Stomach (tissue), 4 donors: ENCODE results near the gene FTO.

Experiments
- CTCF ChIP-seq, 7 experiments: fragments of 450-650 bp in 4 of 7; fragments of 200-600 bp in 3 of 7; sonication (generic) in 3 of 7; IDR thresholded peaks; one replicate each; pipeline ENCODE4 v1.5.1; 2016 to 2019; ENCODE audit warnings: antibody characterized with exemption in 7 of 7, control low read depth in 2 of 7, mild to moderate bottlenecking in 1 of 7
- EP300 ChIP-seq: sonication (generic); formaldehyde crosslinking; IDR thresholded peaks from one replicate; pipeline ENCODE4 v1.6.1; 2017; ENCODE audit warnings: antibody characterized with exemption
- POLR2A ChIP-seq, 4 donors: fragments of 450-650 bp; IDR thresholded peaks; one replicate each; pipeline ENCODE4 v1.6.1; 2016; ENCODE audit warnings: antibody characterized with exemption in 4 of 4, control low read depth in 2 of 4, mild to moderate bottlenecking in 1 of 4, moderate library complexity in 1 of 4
- POLR2AphosphoS5 ChIP-seq, 3 donors: sonication (generic); formaldehyde crosslinking; IDR thresholded peaks; one replicate each; pipeline ENCODE4 v1.6.1; 2016; ENCODE audit warnings: antibody characterized with exemption in 3 of 3

DNA sequence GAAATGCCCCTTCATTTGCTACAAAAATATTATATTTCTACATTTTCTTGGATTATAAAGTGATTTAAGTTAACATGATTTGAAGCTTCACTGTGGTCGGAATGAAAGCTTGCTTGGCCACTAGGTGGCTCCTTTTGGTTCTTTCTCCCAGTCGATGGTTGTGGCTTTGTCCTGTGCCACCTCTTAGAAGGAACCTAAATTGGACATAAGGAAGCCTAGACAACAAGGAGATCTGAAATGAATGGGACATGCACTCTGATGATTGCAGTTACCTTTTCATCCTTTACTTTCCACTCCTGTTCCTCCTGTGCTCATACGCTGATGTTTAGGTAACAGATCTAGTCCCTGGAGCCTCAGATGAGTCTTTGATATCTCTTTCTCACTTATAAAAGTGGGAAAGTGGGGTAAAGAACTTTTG, 39.2 kb downstream of the FTO start:
- TF ChIP-seq POLR2A (IDR thresholded peaks at IDR 0.05) (no peak), POLR2AphosphoS5 (IDR thresholded peaks at IDR 0.05) (no peak), CTCF (IDR thresholded peaks at IDR 0.05) (peak in 4 of 7 experiments; percentile 13 to 48 (median 44)), EP300 (no peak)
